ENCODE data around the gene RNU7-1. TPM values are rescaled to one million over a fixed set of nuclear protein-coding genes. Genes with fewer than 3 reads are reported as not detected.
A peak's percentile ranks its signal among the peaks of the same experiment; 100 is the strongest.

The RNU7-1 gene
- total and polyA plus RNA-seq, 9 of the 15 experiments (the other 6 are each of a cell fraction or from before 2014, with no cell fraction given) = not detected

- TF ChIP-seq SMARCA5 (IDR thresholded peaks at IDR 0.05) (no peak), TAF1 (IDR thresholded peaks at IDR 0.05; ENCODE audit: control insufficient read depth, extremely low read depth, insufficient read depth, low read length, severe bottlenecking) (peak; percentile 48), ZNF197 (CRISPR knock-in tag; IDR thresholded peaks at IDR 0.05; ENCODE audit: low read depth) (no peak; the same call in 1 of the 2 replicates), RNF219 (CRISPR knock-in tag; IDR thresholded peaks at IDR 0.05) (peak; percentile 87), TCF7L2 (IDR thresholded peaks at IDR 0.05; ENCODE audit: low read depth, low read length) (no peak), DACH1 (IDR thresholded peaks at IDR 0.05; ENCODE audit: partially characterized antibody) (no peak), PRMT5 (CRISPR knock-in tag; IDR thresholded peaks at IDR 0.05) (no peak), ZNF445 (CRISPR knock-in tag; IDR thresholded peaks at IDR 0.05; ENCODE audit: low read depth) (peak; percentile 97), KDM5B (IDR thresholded peaks at IDR 0.05; ENCODE audit: insufficient replicate concordance, low read depth, low read length) (peak; percentile 99), NFXL1 (CRISPR knock-in tag; IDR thresholded peaks at IDR 0.05) (peak; percentile 92), TARDBP (IDR thresholded peaks at IDR 0.05) (no peak), ZNF639 (CRISPR knock-in tag; conservative IDR thresholded peaks at IDR 0.05 in 1 of 2, IDR thresholded peaks at IDR 0.05 in 1 of 2) (peak in 1 of 2 experiments; percentile 52; a peak in 1 of 4 replicates), YY1 (IDR thresholded peaks at IDR 0.05; ENCODE audit: borderline replicate concordance in 1 of 3, control insufficient read depth in 1 of 3, extremely low read depth in 1 of 3, insufficient read depth in 3 of 3, insufficient read length in 1 of 3, insufficient replicate concordance in 2 of 3, low read depth in 1 of 3, low read length in 2 of 3) (peak; percentile 49 to 90 (median 75)), FOXK1 (CRISPR knock-in tag; IDR thresholded peaks at IDR 0.05; ENCODE audit: borderline replicate concordance) (peak; percentile 32; the same call in 1 of the 2 replicates), ZFP36 (IDR thresholded peaks at IDR 0.05; ENCODE audit: low read depth, low read length, partially characterized antibody) (no peak), U2AF2 (optimal IDR thresholded peaks at IDR 0.05; ENCODE audit: low read depth, low read length) (no peak), HIVEP1 (CRISPR knock-in tag; IDR thresholded peaks at IDR 0.05) (no peak), ZBTB2 (IDR thresholded peaks at IDR 0.05) (no peak)
These were observed at the start of gene RNU7-1, which contains the start of gene C12orf57 (continued) for GRCh38 chr12:6943722-6944380.

Data from K562 (cell line).